Measurements from ENCODE around the gene S100A11.

The S100A11 gene

GRCh38 chr1:152003846-152004442 lies 32.9 kb downstream of the S100A11 start:
- DNase-seq (ENCODE audit: low read depth in 2 of 2): no peak

- no peak for DNase-seq (ENCODE audit: low read depth in 2 of 2)
Measured at GRCh38 chr1:152002960-152003359, 33.8 kb downstream of the S100A11 start.

DNA sequence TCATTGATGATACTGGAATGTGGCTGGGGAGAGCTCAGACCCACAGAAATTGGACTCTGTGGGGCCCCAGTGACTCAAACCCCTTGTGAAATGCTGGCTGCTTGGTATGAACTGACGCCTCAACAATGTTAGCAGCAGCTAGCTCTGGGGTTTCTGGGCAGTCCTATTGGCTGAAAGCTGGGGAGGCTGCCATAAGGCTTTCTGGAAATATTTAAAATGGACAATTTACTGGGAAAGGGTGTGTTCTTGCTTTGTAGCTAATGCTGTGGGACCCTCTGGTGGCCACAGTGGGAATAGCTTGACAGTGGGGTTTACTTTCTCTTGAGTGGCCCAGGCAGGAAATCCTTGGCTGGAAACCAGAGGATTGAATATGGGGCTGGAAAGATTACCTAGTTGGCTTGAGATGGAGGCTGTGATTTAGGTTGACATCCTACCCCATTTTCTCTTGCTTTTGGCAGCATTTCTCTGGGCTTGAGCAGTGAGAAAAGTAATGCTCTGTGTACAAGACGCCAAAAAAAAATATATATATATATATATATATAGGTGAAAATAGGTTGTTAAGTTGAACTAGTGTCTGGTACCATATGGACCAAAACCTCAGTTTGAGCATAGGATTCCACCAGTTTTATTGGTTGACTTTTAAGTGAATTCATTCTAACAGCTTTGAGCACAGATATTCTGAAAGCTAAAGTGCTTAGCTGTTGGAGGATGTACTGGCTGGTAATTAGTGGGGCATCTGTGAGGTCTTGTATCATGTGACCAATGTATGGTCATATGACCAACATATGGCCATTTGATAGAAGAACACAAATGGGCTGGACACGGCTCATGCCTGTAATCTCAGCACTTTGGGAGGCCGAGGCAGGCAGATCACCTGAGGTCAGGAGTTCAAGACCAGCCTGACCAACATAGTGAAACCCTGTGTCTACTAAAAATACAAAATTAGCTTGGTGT lies 34.9 kb downstream of the S100A11 start:
- DNase-seq (ENCODE audit: low read depth in 2 of 2): peak; percentile 52 to 55

DNA sequence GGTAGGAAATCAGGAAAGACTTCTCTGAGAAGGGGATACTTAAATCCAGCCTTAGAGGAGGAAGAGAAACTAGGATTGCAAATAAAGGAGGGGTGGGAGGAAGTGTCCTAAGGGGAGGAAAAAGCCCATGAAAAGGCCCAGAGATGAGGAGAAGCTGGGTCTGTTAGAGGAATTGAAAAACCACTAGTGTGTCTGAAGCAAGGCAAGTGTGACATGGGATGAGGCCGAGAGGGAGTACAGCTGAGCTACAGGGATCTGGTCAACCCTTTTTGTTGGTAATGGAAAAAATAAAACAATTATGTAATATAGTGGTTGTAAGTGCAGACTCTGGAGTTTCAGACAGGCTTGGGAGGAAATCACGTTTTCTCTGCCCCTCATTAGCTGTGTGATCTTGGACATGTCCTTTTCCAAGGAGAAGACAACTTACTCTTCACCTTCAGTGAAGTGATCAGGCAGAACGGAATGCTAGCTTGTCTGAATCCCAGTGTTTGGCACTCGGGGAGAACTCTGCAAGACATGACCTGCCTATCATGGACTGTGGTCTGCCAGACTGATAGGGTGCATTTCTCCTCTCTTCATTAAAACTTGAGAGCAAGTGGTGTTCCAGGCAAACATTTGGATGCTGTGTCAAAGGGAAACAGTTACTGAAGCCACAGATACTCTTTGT lies 35.7 kb downstream of the S100A11 start:
- DNase-seq (ENCODE audit: low read depth in 2 of 2): no peak

DNA sequence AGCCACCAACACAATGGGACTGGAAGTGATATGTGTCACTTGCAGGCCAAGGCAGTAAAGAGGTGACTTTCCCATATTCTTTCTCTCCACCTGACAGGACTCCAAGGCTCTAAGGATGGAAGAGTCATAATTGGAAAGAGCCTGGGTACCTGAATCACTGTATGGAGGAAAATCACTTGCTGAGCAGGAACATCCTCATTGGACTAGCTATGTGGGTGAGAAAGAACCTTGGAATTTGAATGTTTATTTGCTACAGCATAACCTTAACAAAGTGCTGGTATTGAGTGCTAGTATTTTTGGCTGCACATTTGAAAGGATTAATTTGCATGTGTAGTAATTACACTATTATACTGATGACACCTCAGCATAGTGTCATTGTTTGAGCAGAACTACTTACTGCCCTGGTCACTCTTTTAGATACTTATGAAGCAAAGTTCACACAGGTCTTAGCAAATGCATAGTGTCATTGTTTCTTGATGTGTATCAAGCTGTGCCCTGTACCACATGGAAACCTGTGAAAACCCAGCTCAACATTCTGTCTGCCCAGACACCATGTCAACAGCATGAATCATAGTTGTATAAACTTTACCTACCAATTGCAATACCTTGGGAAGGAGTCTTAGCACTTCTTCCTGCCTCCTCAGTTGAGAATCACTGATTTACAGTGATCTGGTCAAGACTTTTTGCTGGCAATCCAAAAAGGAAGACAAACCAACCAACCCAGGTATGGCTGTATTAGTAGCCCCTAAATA lies 38.0 kb downstream of the S100A11 start:
- DNase-seq (ENCODE audit: low read depth in 2 of 2): no peak

DNA sequence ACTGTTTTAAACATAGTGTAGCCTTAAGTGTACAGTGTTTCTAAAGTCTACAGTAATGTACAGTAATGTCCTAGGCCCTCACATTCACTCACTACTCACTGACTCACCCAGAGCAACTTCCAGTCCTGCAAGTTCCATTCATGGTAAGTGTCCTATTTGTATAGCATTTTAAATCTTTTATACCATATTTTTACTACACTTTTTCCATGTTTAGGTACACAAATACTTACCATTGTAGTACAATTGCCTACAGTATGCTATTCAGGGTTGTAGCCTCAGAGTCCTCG lies 39.6 kb downstream of the S100A11 start:
- no peak for DNase-seq (ENCODE audit: low read depth in 2 of 2)

DNA sequence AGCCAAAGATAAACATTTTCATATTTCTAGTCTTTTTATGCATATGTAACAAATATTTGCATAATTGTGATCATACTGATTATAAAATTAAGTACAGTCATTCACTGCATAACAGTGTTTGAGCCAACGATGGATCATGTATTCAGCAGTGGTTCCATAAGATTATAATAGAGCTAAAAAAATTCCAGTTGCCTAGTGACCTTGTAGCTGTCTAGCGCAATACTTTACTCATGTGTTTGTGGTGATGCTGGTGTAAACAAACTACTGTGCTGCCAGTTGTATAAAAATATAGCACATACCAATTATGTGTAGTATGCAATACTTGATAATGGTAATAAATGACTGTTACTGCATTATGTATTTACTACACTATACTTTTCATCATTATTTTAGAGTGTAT lies 41.0 kb downstream of the S100A11 start:
- no peak for DNase-seq (ENCODE audit: low read depth in 2 of 2)

GRCh38 chr1:151994956-151995355 lies 41.8 kb downstream of the S100A11 start:
- DNase-seq (ENCODE audit: low read depth in 2 of 2): no peak

- peak; percentile 54 to 58 for DNase-seq (ENCODE audit: low read depth in 2 of 2)
Measured at GRCh38 chr1:151993734-151994496, 42.9 kb downstream of the S100A11 start, which contains the start of gene S100A10. TSS of gene S100A10 (minus strand) at chr1:151993859. CDS start at chr1:151986230, 7,629 bp downstream.

GRCh38 chr1:151993084-151993733 lies 43.6 kb downstream of the S100A11 start:
- no peak for DNase-seq (ENCODE audit: low read depth in 2 of 2)

DNA sequence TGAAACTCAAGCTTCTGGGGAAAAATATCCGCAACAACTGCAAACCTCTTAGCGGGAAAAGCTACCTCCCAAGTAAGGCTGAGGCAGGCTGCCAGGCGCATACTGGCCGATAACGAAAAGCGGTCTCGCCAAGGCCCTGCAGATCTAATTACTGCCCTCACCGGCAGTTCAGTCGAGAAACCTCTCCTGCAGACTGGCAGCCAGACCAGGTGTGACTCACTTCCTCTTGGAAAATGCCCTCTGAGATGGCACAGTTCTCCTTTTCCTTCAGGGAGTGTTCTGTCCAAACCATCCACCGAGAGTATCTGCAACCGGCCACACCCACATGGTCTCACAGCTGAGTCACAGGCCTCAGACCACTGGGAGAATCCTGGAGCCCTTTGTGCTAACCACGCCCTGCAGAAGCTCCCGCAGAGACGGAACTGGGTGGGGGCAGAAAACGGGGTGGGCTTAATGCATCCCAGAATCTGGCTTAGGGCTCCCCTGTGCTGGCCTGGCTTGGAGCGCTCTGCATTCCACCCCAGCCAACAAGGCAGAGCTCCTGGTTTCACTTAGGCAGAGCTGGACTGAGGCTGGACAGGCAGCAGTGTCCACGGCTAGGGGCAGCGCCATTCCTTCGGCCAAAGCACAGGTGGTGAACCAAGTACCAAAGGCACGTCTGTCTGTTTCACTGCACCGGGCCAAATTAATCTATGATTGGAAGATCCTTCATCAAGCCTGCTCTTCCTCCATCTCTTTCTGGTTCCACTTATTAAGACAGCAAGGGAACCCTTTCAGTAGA lies 44.3 kb downstream of the S100A11 start:
- no peak for DNase-seq (ENCODE audit: low read depth in 2 of 2)

DNA sequence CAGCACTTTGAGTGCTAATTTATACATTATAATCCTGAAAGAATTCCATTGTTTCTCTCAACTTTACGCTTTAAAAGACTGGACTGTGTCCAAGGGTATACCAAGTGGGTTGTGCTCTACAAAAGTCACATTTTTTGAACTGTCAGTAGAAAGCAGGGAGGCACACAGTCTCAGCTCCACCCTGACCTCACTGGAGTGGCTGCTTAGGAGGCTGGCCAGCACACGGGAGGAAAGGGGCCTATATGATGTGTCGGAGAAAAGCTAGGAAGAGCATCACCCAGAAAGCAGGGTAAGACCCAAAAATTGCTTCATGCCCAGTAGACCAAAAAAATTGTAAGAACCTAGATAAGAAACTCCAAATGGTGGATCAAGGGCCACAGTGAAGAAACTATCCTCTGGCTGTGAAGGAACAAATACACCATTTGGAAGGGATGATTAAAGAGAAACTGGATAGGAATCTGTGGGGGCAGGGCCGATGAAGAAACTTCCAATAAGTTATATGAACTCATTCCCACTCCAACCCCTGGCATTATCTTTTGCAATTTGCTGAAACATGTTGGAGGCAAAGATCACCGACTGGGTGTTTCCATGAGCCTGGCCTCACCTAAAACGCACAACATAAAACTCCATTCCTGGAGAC lies 45.0 kb downstream of the S100A11 start:
- no peak for DNase-seq (ENCODE audit: low read depth in 2 of 2)

DNA sequence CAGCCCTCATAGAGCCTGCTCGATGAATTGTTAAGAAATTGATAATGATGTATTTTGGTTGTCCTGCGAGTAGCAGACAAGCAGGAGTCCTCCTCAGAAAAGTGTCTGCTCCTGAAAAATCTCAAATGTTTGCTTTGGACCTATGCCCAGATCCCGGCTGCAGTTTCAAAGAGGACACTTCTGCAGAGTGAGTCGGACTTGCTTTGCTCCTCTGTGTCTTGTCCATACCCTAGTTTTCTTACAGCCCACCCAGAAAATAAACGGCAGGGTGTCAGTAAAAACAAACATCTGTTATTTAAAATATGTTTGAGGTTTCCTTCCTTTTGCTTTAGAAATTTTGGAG lies 46.0 kb downstream of the S100A11 start:
- DNase-seq (ENCODE audit: low read depth in 2 of 2): no peak

- no peak for DNase-seq (ENCODE audit: low read depth in 2 of 2)
Measured at GRCh38 chr1:151990058-151990855, 46.5 kb downstream of the S100A11 start.

DNA sequence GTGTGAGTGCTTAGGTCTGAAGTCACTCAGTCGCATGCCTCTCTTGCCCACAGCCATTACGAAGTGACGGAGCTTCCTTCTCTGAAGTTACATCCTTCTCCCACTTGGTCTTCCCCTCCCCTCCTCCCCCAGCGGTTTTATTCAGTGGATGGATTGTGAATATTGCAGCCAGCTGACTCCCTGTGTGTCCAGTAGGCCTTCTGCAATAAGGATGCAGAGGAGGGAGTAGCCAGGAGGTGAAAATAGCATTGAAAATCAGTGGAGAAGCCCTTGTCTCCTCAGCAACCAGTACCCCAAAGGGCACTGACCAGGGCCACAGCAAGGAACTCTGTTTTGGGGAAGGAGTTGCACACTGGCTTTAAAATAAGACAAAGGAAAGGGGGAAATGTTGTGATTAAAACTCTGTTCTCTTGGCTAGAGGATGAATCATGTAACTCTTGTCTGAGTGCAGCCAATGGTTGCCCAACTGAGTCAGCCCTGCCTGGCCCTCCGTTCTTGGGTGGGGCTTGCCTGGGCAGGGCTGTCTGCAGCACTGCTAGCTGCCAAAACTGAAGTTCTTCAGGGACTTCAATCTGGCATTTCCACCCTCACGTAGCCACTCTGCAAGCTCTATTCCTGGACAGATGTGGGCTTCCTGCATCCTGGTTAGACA lies 47.5 kb downstream of the S100A11 start:
- DNase-seq (ENCODE audit: low read depth in 2 of 2): no peak

GRCh38 chr1:151988405-151988923 lies 48.3 kb downstream of the S100A11 start:
- DNase-seq (ENCODE audit: low read depth in 2 of 2): no peak

- no peak for DNase-seq (ENCODE audit: low read depth in 2 of 2)
Measured at GRCh38 chr1:151986501-151987190, 50.2 kb downstream of the S100A11 start.
